AG04449 (cell line): ENCODE measurements around the gene GATA3.

Source experiments
- CTCF ChIA-PET: fragments of 350-600 bp; formaldehyde crosslinking; extraction: SDS; loops from one replicate; lab custom pipeline; 2021; ENCODE audit warnings: antibody characterized with exemption; lab: Yijun Ruan, JAX
- POLR2A ChIA-PET: fragments of 400-600, 350-600 bp; formaldehyde crosslinking; extraction: SDS; loops from one replicate; lab custom pipeline; 2020; ENCODE audit warnings: antibody characterized with exemption, inconsistent platforms; lab: Yijun Ruan, JAX
- DNase-seq: peaks from one replicate; pipeline ENCODE4 v3.0.0-alpha.2; 2010; ENCODE audit warnings: low read depth, low spot score
- H3K4me3 ChIP-seq: 2 replicates; pipeline ENCODE4 v1.5.1; 2011; ENCODE audit warnings: low read depth, mild to moderate bottlenecking, control low read depth, low read length
- CTCF ChIP-seq: IDR thresholded peaks from one replicate; pipeline ENCODE4 v1.5.1; 2011; ENCODE audit warnings: mild to moderate bottlenecking, moderate library complexity, low read length, control low read depth, inconsistent platforms; ENCODE audit not compliant: insufficient read depth; ENCODE audit errors: missing control alignments

The GATA3 gene

GRCh38 chr10:8073691-8074416, 19.4 kb downstream of the GATA3 start:
- TF ChIP-seq CTCF, result no peak
- DNase-seq, result no peak
- ChIA-PET CTCF (no interaction called here), POLR2A (no interaction called here)
- H3K4me3 ChIP-seq, result no peak overlapping the region

DNA sequence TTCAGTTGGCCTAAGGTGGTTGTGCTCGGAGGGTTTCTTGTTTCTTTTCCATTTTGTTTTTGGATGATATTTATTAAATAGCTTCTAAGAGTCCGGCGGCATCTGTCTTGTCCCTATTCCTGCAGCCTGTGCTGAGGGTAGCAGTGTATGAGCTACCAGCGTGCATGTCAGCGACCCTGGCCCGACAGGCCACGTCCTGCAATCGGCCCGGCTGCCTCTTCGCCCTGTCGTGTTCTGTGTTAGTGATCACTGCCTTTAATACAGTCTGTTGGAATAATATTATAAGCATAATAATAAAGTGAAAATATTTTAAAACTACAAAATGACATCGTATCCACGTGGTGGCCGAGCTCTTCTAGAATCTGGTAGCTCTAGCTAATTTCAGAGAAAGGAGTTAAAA, 20.4 kb downstream of the GATA3 start:
- ChIA-PET CTCF (no interaction called here), POLR2A (no interaction called here)
- no peak overlapping the region for H3K4me3 ChIP-seq
- no peak for TF ChIP-seq CTCF
- no peak for DNase-seq

DNA sequence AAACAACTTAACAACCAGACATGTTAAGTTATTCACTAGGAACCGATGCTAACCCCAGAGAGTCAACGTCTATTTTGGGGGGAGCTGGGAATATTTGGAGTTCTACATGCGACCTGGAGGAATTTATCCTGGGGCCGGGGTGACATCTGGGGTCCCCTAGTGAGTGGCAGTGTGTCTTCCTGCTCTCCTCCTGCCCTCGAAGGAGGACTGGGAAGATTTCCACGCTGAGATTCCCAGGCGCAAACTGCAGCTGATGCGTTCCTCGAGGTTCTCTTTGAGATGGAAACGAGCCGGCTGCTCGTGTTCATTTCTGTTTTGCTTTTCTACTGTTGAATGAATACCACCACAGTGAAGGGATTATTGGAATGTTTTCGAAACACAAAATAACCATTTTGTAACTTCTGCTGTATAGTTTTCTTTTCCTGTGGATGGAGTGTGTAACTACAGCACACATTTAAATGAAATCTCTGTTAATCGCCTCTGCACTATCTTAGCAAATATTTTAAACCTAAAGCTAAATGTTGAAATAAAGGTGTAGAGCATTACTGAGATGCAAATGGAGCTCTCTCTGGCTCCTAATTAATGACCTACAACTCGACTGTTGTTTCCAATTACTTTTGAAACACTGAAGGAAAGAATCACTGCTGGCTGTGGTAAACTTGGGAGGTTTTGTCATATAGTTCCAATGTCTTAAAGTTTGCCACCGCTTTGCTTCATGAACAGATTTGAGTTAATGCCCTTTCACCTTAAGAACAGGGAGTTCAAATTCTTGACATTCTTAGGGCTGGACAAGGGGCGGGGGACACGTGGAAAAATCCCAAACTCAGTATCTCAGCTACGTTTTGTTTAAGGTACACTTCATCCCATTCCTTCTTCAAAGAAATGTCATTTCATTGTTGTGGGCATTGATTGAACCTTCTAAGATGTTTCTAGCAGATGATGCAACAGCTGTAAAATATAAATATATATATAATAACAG, 21.1 kb downstream of the GATA3 start:
- ChIA-PET CTCF (no interaction called here), POLR2A (no interaction called here)
- no peak for TF ChIP-seq CTCF
- no peak for DNase-seq
- no peak overlapping the region for H3K4me3 ChIP-seq

GRCh38 chr10:8076933-8077332, 22.4 kb downstream of the GATA3 start:
- CTCF ChIA-PET, result no interaction called here
- no peak overlapping the region for H3K4me3 ChIP-seq
- POLR2A ChIA-PET, result no interaction called here
- no peak for TF ChIP-seq CTCF
- no peak for DNase-seq

GRCh38 chr10:8078027-8078426, 23.5 kb downstream of the GATA3 start:
- H3K4me3 ChIP-seq, result no peak overlapping the region
- TF ChIP-seq CTCF, result no peak
- CTCF ChIA-PET, result no interaction called here
- POLR2A ChIA-PET, result interaction anchor here (0.7 kb wide), 1 partner anchor 500 kb away, joined by 3 read pairs; no protein-coding TSS in a partner anchor
- no peak for DNase-seq

DNA sequence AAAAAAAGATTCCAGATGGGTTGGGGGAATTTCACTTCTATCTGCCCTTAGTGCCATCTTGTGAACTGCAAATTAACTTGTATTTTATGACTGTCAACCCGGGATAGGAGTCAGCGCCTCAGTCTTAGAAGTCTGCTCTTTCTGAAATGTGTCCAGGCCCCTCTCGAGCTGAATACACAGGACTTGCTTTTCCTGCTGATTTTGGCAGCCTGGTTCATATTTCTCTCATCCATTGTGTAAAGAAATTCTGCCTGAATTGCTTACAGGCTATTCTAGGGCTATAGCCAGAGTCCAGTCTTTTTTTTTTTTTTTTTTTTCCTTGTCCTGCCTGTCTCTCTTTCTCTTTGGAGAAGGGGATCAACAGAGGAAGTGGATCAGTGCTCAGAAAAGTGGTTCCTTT, 24.6 kb downstream of the GATA3 start:
- ChIA-PET POLR2A (no interaction called here), CTCF (no interaction called here)
- no peak overlapping the region for H3K4me3 ChIP-seq
- no peak for DNase-seq
- no peak for TF ChIP-seq CTCF
